HepG2 (cell line): ENCODE results near the gene CCDC150. TPM values are rescaled to one million over a fixed set of nuclear protein-coding genes. Genes with fewer than 3 reads are reported as not detected.

ENCODE experiments used
- ATAC-seq: fragments of 200-7000 bp; cut with Tn5 transposase; 3 replicates; pipeline ENCODE4 v1.9.1; 2020; ENCODE audit warnings: mild to moderate bottlenecking, moderate library complexity
- BruUV-seq: library from RNA; stranded (reverse); fragments of 400-500 nt; replicated peaks from 2 replicates; lab custom pipeline; 2021; lab: Mats Ljungman, UMichigan
- CTCF ChIA-PET: fragments of 300-600 bp; formaldehyde crosslinking; extraction: SDS; loops from one replicate; lab custom pipeline; 2021; ENCODE audit warnings: low total read pairs, inconsistent platforms, low intra/inter-chr PET ratio; lab: Yijun Ruan, JAX
- POLR2A ChIA-PET: fragments of 350-600 bp; sonication (Branson Sonifier 250); formaldehyde crosslinking; loops from one replicate; lab custom pipeline; 2020; ENCODE audit warnings: antibody characterized with exemption, inconsistent platforms; lab: Yijun Ruan, JAX
- DNase-seq: peaks from one replicate; pipeline ENCODE4 v3.0.0-alpha.2; 2015; ENCODE audit warnings: low spot score
- FAIRE-seq: peaks from 3 replicates; lab custom pipeline; 2011; peaks lifted over from hg19 to GRCh38; lab: Jason Lieb, UNC
- H2AFZ ChIP-seq: one replicate; pipeline ENCODE4 v1.6.1; 2011; ENCODE audit warnings: low read length, inconsistent platforms
- H3K27ac ChIP-seq: fragments of 300-600 bp; 3 replicates; pipeline ENCODE4 v1.8.0; 2011; ENCODE audit warnings: mixed run types, mild to moderate bottlenecking, mixed read lengths, low read length, inconsistent platforms; ENCODE audit not compliant: insufficient read depth; ENCODE audit errors: extremely low read length
- H3K27me3 ChIP-seq, 2 experiments: fragments of 200-600 bp in 1 of 2; 2 replicates in 1 of 2; 3 replicates in 1 of 2; pipeline versions ENCODE4 v1.6.0 to v1.8.0; 2011; ENCODE audit warnings: low read length in 2 of 2, mild to moderate bottlenecking in 2 of 2, moderate library complexity in 2 of 2, inconsistent platforms in 1 of 2; ENCODE audit not compliant: insufficient read depth in 2 of 2, control insufficient read depth in 1 of 2
- H3K36me3 ChIP-seq, 2 experiments: fragments of 200-600 bp in 1 of 2; replicated peaks in 1 of 2; 2 replicates in 1 of 2; 3 replicates in 1 of 2; pipeline versions ENCODE4 v1.5.1 to v1.8.0; 2011; ENCODE audit warnings: low read length in 2 of 2, inconsistent platforms in 1 of 2; ENCODE audit not compliant: insufficient read depth in 2 of 2, control insufficient read depth in 1 of 2
- H3K4me1 ChIP-seq: 2 replicates; pipeline ENCODE4 v1.5.1; 2012; ENCODE audit warnings: low read length, inconsistent platforms; ENCODE audit not compliant: insufficient read depth
- H3K4me2 ChIP-seq: 2 replicates; pipeline ENCODE4 v1.6.0; 2011; ENCODE audit warnings: low read depth, low read length, inconsistent platforms
- H3K4me3 ChIP-seq, 3 experiments: fragments of 200-600 bp in 1 of 3; sonication (generic), shearing (Covaris generic) in 1 of 3; replicated peaks in 1 of 3; 2 replicates each; pipeline ENCODE4 v1.5.1; 2011 to 2016; ENCODE audit warnings: low read length in 3 of 3, inconsistent platforms in 2 of 3, low read depth in 2 of 3, mild to moderate bottlenecking in 2 of 3, control low read depth in 1 of 3, mixed read lengths in 1 of 3; ENCODE audit not compliant: insufficient read depth in 1 of 3
- H3K79me2 ChIP-seq: one replicate; pipeline ENCODE4 v1.6.1; 2011; ENCODE audit warnings: low read length, inconsistent platforms; ENCODE audit not compliant: insufficient read depth
- H3K9ac ChIP-seq: 2 replicates; pipeline ENCODE4 v1.6.0; 2011; ENCODE audit warnings: mild to moderate bottlenecking, low read depth, low read length, inconsistent platforms; ENCODE audit not compliant: insufficient read depth
- H3K9me3 ChIP-seq: 2 replicates; pipeline ENCODE4 v1.5.1; 2012; ENCODE audit warnings: mild to moderate bottlenecking, low read length
- H4K20me1 ChIP-seq: 2 replicates; pipeline ENCODE4 v1.6.0; 2011; ENCODE audit warnings: inconsistent platforms, mild to moderate bottlenecking, low read length, moderate library complexity; ENCODE audit not compliant: insufficient read depth
- ATF3 ChIP-seq: sonication (generic); formaldehyde crosslinking; IDR thresholded peaks from 2 replicates; pipeline ENCODE4 v1.4.0; 2020; ENCODE audit warnings: missing genetic modification reagents
- FIP1L1 ChIP-seq: fragments of 200-400 bp; formaldehyde crosslinking; IDR thresholded peaks from 2 replicates; pipeline ENCODE4 v1.6.1; 2018; ENCODE audit warnings: low read depth, mild to moderate bottlenecking, low read length, moderate library complexity, borderline replicate concordance; ENCODE audit not compliant: insufficient read depth
- FOSL1 ChIP-seq: sonication (generic); formaldehyde crosslinking; IDR thresholded peaks from 2 replicates; pipeline ENCODE4 v1.9.0; 2021; ENCODE audit warnings: missing genetic modification reagents, borderline replicate concordance
- HOXA5 ChIP-seq: sonication (generic); formaldehyde crosslinking; IDR thresholded peaks from 2 replicates; pipeline ENCODE4 v1.4.0; 2020; ENCODE audit warnings: missing genetic modification reagents
- MED13 ChIP-seq: sonication (generic); formaldehyde crosslinking; IDR thresholded peaks from 2 replicates; pipeline ENCODE4 v1.5.0; 2020; ENCODE audit warnings: missing genetic modification reagents
- MYPOP ChIP-seq: sonication (generic); formaldehyde crosslinking; IDR thresholded peaks from 2 replicates; pipeline ENCODE4 v1.8.1; 2023; ENCODE audit warnings: mild to moderate bottlenecking, moderate library complexity, missing genetic modification reagents
- NFRKB ChIP-seq: fragments of 450-650 bp; IDR thresholded peaks from 2 replicates; pipeline ENCODE4 v1.6.1; 2017
- SAP130 ChIP-seq: IDR thresholded peaks from 2 replicates; pipeline ENCODE4 v1.6.1; 2016; ENCODE audit warnings: low read depth
- SCMH1 ChIP-seq: sonication (generic); formaldehyde crosslinking; IDR thresholded peaks from 2 replicates; pipeline ENCODE4 v1.9.0; 2021; ENCODE audit warnings: missing genetic modification reagents, mild to moderate bottlenecking, borderline replicate concordance
- SMARCE1 ChIP-seq: fragments of 450-650 bp; IDR thresholded peaks from 2 replicates; pipeline ENCODE4 v1.6.1; 2017; ENCODE audit warnings: borderline replicate concordance
- THAP7 ChIP-seq: sonication (generic); formaldehyde crosslinking; IDR thresholded peaks from 2 replicates; pipeline ENCODE4 v1.8.1; 2023; ENCODE audit warnings: mild to moderate bottlenecking, missing genetic modification reagents
- ZEB1 ChIP-seq: IDR thresholded peaks from 2 replicates; pipeline ENCODE4 v1.6.1; 2012; ENCODE audit warnings: mild to moderate bottlenecking, low read depth, inconsistent platforms; ENCODE audit not compliant: insufficient replicate concordance
- ZKSCAN8 ChIP-seq: IDR thresholded peaks from 2 replicates; pipeline ENCODE4 v1.6.1; 2016; ENCODE audit warnings: borderline replicate concordance, missing genetic modification reagents, missing compliant biosample characterization
- ZNF543 ChIP-seq: sonication (generic); formaldehyde crosslinking; IDR thresholded peaks from 2 replicates; pipeline ENCODE4 v1.4.0; 2020; ENCODE audit warnings: mild to moderate bottlenecking, missing genetic modification reagents
- ZNF557 ChIP-seq: sonication (generic); formaldehyde crosslinking; IDR thresholded peaks from 2 replicates; pipeline ENCODE4 v1.4.0; 2020; ENCODE audit warnings: missing genetic modification reagents
- ZSCAN21 ChIP-seq: sonication (generic); formaldehyde crosslinking; IDR thresholded peaks from 2 replicates; pipeline ENCODE4 v1.8.0; 2022; ENCODE audit warnings: mild to moderate bottlenecking, missing genetic modification reagents, moderate library complexity, borderline replicate concordance
- WGBS: methylation state at CpG from one replicate; pipeline ENCODE4 v1.1.6; 2017; ENCODE audit warnings: low lambda C conversion rate; 5-methylcytosine and 5-hydroxymethylcytosine counted together
- in situ Hi-C: cut with HindIII; loops from 2 replicates; pipeline ENCODE4 v1.10.0; 2017; ENCODE audit warnings: low pct_unique_long_range_greater_than_20kb; ENCODE audit not compliant: extremely low pct_ligation_motif_present
- intact Hi-C: fragments of 100-400 bp; cut with micrococcal nuclease; formaldehyde crosslinking; loops from one replicate; pipeline ENCODE4 v1.10.0; 2022; ENCODE audit not compliant: unreplicated experiment
- polyA plus RNA-seq, 8 experiments: library from polyadenylated mRNA; depleted of rRNA in 3 of 8; stranded (reverse) in 7 of 8; unstranded in 1 of 8; fragments of >200 nt; fragmentation: Illumina TruSeq in 4 of 8; extraction: Trizol in 4 of 8; gene quantifications; 2 replicates each; pipeline versions ENCODE4 v1.2.1 to v1.2.3, GENCODE V29; 2011 to 2016; ENCODE audit warnings: low read depth in 4 of 8, missing spikeins in 1 of 8, mixed read lengths in 1 of 8; ENCODE audit not compliant: insufficient read depth in 1 of 8
- total RNA-seq, 5 experiments: library from RNA; depleted of rRNA; stranded (reverse); fragments of >200 nt; fragmentation: Illumina TruSeq; extraction: Trizol; gene quantifications; 2 replicates each; pipeline ENCODE4 v1.2.3, GENCODE V29; 2016; ENCODE audit warnings: low read depth in 1 of 5

CCDC150 gene
- total and polyA plus RNA-seq, 2 of the 13 experiments (the other 11 are each of a cell fraction or from before 2014, with no cell fraction given) = 14.9 to 32.6 TPM

- Histone ChIP-seq H3K4me1 (no peaks in the 10 kb centered on the region), H3K79me2 (no peaks in the 10 kb centered on the region), H3K9me3 (no peaks in the 10 kb centered on the region), H3K4me3 (no peak overlapping the region), H3K4me2 (no peak overlapping the region), H3K27ac (no peak overlapping the region), H2AFZ (no peak overlapping the region), H3K36me3 (no peaks in the 10 kb centered on the region), H4K20me1 (no peaks in the 10 kb centered on the region), H3K27me3 (no peaks in the 10 kb centered on the region), H3K9ac (no peak overlapping the region)
- in situ Hi-C loops (no loop called here), intact Hi-C loops (no loop called here)
- CTCF ChIA-PET = no interaction called here
- TF ChIP-seq ZKSCAN8 (CRISPR knock-in tag) (no peak), HOXA5 (CRISPR knock-in tag) (no peak), MYPOP (CRISPR knock-in tag) (no peak), ZNF543 (CRISPR knock-in tag) (no peak)
- FAIRE-seq = no peak
- DNase-seq = no peak
- no peak for ATAC-seq
- 29% methylated on average over 2 of the region's 2 CpGs for WGBS
- POLR2A ChIA-PET = no interaction called here
- BruUV-seq = no TSS peak
Observed at GRCh38 chr2:196609806-196610205, 29.7 kb upstream of the CCDC150 start.

- Histone ChIP-seq H2AFZ (no peak overlapping the region), H3K4me1 (no peaks in the 10 kb centered on the region), H3K79me2 (no peaks in the 10 kb centered on the region), H3K9me3 (no peaks in the 10 kb centered on the region), H3K36me3 (no peaks in the 10 kb centered on the region), H3K27ac (no peak overlapping the region), H3K27me3 (no peaks in the 10 kb centered on the region), H3K4me2 (no peak overlapping the region), H4K20me1 (no peaks in the 10 kb centered on the region)
- ATAC-seq (no peak), FAIRE-seq (no peak), DNase-seq (no peak)
- in situ Hi-C loops = no loop called here
- ChIA-PET POLR2A (no interaction called here), CTCF (no interaction called here)
- intact Hi-C loops = no loop called here
- no TSS peak for BruUV-seq
- 8% methylated on average over 3 of the region's 3 CpGs for WGBS
- TF ChIP-seq THAP7 = no peak
- TF ChIP-seq FIP1L1 = no peak
- no peak for TF ChIP-seq ZEB1
- TF ChIP-seq MYPOP (CRISPR knock-in tag) = no peak
- TF ChIP-seq ZSCAN21 = no peak
- no peak for TF ChIP-seq NFRKB
- no peak for TF ChIP-seq SAP130 (CRISPR knock-in tag)
- no peak for TF ChIP-seq FOSL1 (CRISPR knock-in tag)
- TF ChIP-seq MED13 (CRISPR knock-in tag) = no peak
- TF ChIP-seq SMARCE1 = no peak
- no peak for TF ChIP-seq SCMH1 (CRISPR knock-in tag)
- no peak for TF ChIP-seq ZNF557 (CRISPR knock-in tag)
- no peak for TF ChIP-seq ATF3 (CRISPR knock-in tag)
- TF ChIP-seq, all 625 proteins: peak for 0
- no peak overlapping the region for H3K9ac ChIP-seq
- no peak overlapping the region for H3K4me3 ChIP-seq
Observed at GRCh38 chr2:196610796-196611195, 28.7 kb upstream of the CCDC150 start.
